NCI-H460 (cell line): ENCODE data around the gene NEU4. TPM values are rescaled to one million over a fixed set of nuclear protein-coding genes. Genes with fewer than 3 reads are reported as not detected.

ENCODE experiments used
- DNase-seq: peaks from one replicate; pipeline ENCODE4 v3.0.0-alpha.2; 2016; ENCODE audit warnings: low read depth; ENCODE audit errors: extremely low read depth
- total RNA-seq: library from RNA; depleted of rRNA; stranded (reverse); fragments of >200 nt; shearing (Covaris generic); gene quantifications from 2 replicates; pipeline ENCODE4 v1.2.3, GENCODE V29; 2014; rRNA removed

The NEU4 gene
- total RNA-seq, 1 experiment from 2014 or later: 0.37 TPM

- DNase-seq: no peak
These were observed 51.4 kb downstream of the NEU4 start for GRCh38 chr2:241860184-241861078.

- DNase-seq: no peak
These were observed 52.3 kb downstream of the NEU4 start for GRCh38 chr2:241861264-241861663.

- DNase-seq: no peak
These were observed 53.1 kb downstream of the NEU4 start for GRCh38 chr2:241862093-241862492.

GRCh38 chr2:241862775-241863535 is 54.0 kb downstream of the NEU4 start:
- no peak for DNase-seq

- DNase-seq: no peak
These were observed 54.6 kb downstream of the NEU4 start for GRCh38 chr2:241863536-241863954.

- DNase-seq: no peak
These were observed 55.3 kb downstream of the NEU4 start for GRCh38 chr2:241864168-241864849.

- no peak for DNase-seq
These were observed 55.8 kb downstream of the NEU4 start for GRCh38 chr2:241864850-241865213.

GRCh38 chr2:241865416-241865956 is 56.5 kb downstream of the NEU4 start:
- no peak for DNase-seq

- DNase-seq: no peak
These were observed 57.2 kb downstream of the NEU4 start for GRCh38 chr2:241865957-241866789.

Other genes with a start within 250 kb of the NEU4 start
- 71.9 and 77.0 TPM in 2 replicates for gene THAP4, start 172.0 kb upstream of the NEU4 start, total RNA-seq
- 51.2 and 55.2 TPM in 2 replicates for gene ATG4B, start 171.5 kb upstream of the NEU4 start, total RNA-seq
- 57.4 and 70.3 TPM in 2 replicates for gene DTYMK, start 122.4 kb upstream of the NEU4 start, total RNA-seq
- 39.0 and 39.1 TPM in 2 replicates for gene ING5, start 107.2 kb upstream of the NEU4 start, total RNA-seq
- gene D2HGDH, start 74.6 kb upstream of the NEU4 start, total RNA-seq: 9.1 and 10.3 TPM in 2 replicates
- 0.10 TPM in 1 of 2 replicates, not detected in the other for gene GAL3ST2, start 32.4 kb upstream of the NEU4 start, total RNA-seq
- not detected in 2 replicates for gene PDCD1, start 49.7 kb downstream of the NEU4 start, total RNA-seq
- not detected in 2 replicates for gene RTP5, start 60.5 kb downstream of the NEU4 start, total RNA-seq